Neural crest cell (in vitro differentiated cells): ENCODE measurements around the gene EIF4E. TPM values are rescaled to one million over a fixed set of nuclear protein-coding genes. Genes with fewer than 3 reads are reported as not detected.

ENCODE experiments used
- DNase-seq: peaks from one replicate; pipeline ENCODE4 v3.0.0; 2021; ENCODE audit warnings: low read depth, mixed read lengths, low spot score
- H3K27ac Mint-ChIP-seq: one replicate; pipeline ENCODE4 v1.8.0; 2021; ENCODE audit warnings: mild to moderate bottlenecking, mixed read lengths; ENCODE audit not compliant: unreplicated experiment
- H3K27me3 Mint-ChIP-seq: 2 replicates; pipeline ENCODE4 v1.8.0; 2021; ENCODE audit warnings: low read depth, mild to moderate bottlenecking, mixed read lengths
- H3K36me3 Mint-ChIP-seq: 2 replicates; pipeline ENCODE4 v1.8.0; 2021; ENCODE audit warnings: low read depth, mild to moderate bottlenecking, mixed read lengths
- H3K4me1 Mint-ChIP-seq: 2 replicates; pipeline ENCODE4 v1.8.0; 2021; ENCODE audit warnings: mixed read lengths
- H3K4me3 Mint-ChIP-seq: one replicate; pipeline ENCODE4 v1.8.0; 2021; ENCODE audit warnings: mild to moderate bottlenecking, mixed read lengths
- H3K9me3 Mint-ChIP-seq: 2 replicates; pipeline ENCODE4 v1.8.0; 2021; ENCODE audit warnings: mixed read lengths
- CTCF ChIP-seq: fragments of 200-600 bp; sonication (generic); conservative IDR thresholded peaks from 2 replicates; pipeline ENCODE4 v1.5.0; 2021; ENCODE audit warnings: antibody characterized with exemption, mild to moderate bottlenecking
- total RNA-seq: library from RNA; stranded (reverse); gene quantifications from 2 replicates; pipeline ENCODE4 v1.2.1, GENCODE V29; 2021

The EIF4E gene
- total RNA-seq, 1 donor from 2014 or later = 144 TPM

GRCh38 chr4:98955229-98955628, 26.3 kb upstream of the EIF4E start:
- H3K27me3 Mint-ChIP-seq = no peaks in the 10 kb centered on the region
- H3K36me3 Mint-ChIP-seq = no peaks in the 10 kb centered on the region
- H3K4me3 Mint-ChIP-seq = no peak overlapping the region
- no peak for TF ChIP-seq CTCF
- no peak for DNase-seq
- H3K4me1 Mint-ChIP-seq = no peaks in the 10 kb centered on the region
- H3K9me3 Mint-ChIP-seq = peaks cover 2% of the 10 kb centered on the region
- H3K27ac Mint-ChIP-seq = no peak overlapping the region

GRCh38 chr4:98951710-98952109, 22.8 kb upstream of the EIF4E start:
- H3K4me3 Mint-ChIP-seq = no peak overlapping the region
- H3K4me1 Mint-ChIP-seq = no peaks in the 10 kb centered on the region
- no peak for DNase-seq
- H3K27me3 Mint-ChIP-seq = no peaks in the 10 kb centered on the region
- H3K27ac Mint-ChIP-seq = peak overlapping the region; percentile 27
- TF ChIP-seq CTCF = no peak
- peaks cover 2% of the 10 kb centered on the region for H3K9me3 Mint-ChIP-seq
- no peaks in the 10 kb centered on the region for H3K36me3 Mint-ChIP-seq

- H3K9me3 Mint-ChIP-seq = peaks cover under 1% of the 10 kb centered on the region
- no peak for TF ChIP-seq CTCF
- no peaks in the 10 kb centered on the region for H3K27me3 Mint-ChIP-seq
- no peaks in the 10 kb centered on the region for H3K36me3 Mint-ChIP-seq
- H3K4me1 Mint-ChIP-seq = no peaks in the 10 kb centered on the region
- DNase-seq = no peak
- no peak overlapping the region for H3K27ac Mint-ChIP-seq
- H3K4me3 Mint-ChIP-seq = no peak overlapping the region
These were observed 22.0 kb upstream of the EIF4E start for GRCh38 chr4:98950925-98951324.

- Mint-ChIP-seq H3K27me3 (no peaks in the 10 kb centered on the region), H3K27ac (no peak overlapping the region), H3K9me3 (no peaks in the 10 kb centered on the region), H3K4me1 (no peaks in the 10 kb centered on the region), H3K4me3 (no peak overlapping the region), H3K36me3 (no peaks in the 10 kb centered on the region)
- no peak for TF ChIP-seq CTCF
- DNase-seq = no peak
These were observed 17.4 kb upstream of the EIF4E start for GRCh38 chr4:98946359-98946758.

- no peak for DNase-seq
- H3K9me3 Mint-ChIP-seq = no peaks in the 10 kb centered on the region
- no peaks in the 10 kb centered on the region for H3K36me3 Mint-ChIP-seq
- no peak overlapping the region for H3K27ac Mint-ChIP-seq
- TF ChIP-seq CTCF = no peak
- H3K4me1 Mint-ChIP-seq = no peaks in the 10 kb centered on the region
- H3K27me3 Mint-ChIP-seq = no peaks in the 10 kb centered on the region
- no peak overlapping the region for H3K4me3 Mint-ChIP-seq
These were observed 16.4 kb upstream of the EIF4E start for GRCh38 chr4:98945297-98945850.
